NCI-H2107 (cell line): ENCODE data around the gene GOLGA6L7.
"Not testable (repeated sequence)": the region's sequence is repeated elsewhere in the genome, so short reads cannot be mapped to it uniquely, and the experiment has no call there.

Source experiments
- DNase-seq: peaks from one replicate; lab custom pipeline; 2025; lab: John Stamatoyannopoulos, UW

The GOLGA6L7 gene

DNA sequence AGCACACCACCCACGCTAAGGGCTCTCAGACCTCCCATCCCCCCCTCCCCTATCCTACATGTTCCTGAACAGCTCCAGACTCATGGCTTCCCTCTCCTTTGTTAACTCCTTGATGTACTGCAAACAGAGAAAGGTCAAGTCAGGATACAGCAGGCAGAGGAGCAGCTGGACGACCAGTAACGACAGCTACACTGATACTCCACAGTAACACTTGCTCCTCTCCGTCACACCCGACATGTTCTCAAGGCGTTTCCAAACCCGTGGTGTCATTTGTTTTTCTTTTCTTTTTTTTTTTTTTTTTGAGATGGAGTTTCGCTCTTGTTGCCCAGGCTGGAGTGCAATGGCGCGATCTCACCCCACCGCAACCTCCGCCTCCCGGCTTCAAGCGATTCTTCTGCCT lies 4.3 kb downstream of the GOLGA6L7 start:
- DNase-seq, result not testable (repeated sequence)

DNA sequence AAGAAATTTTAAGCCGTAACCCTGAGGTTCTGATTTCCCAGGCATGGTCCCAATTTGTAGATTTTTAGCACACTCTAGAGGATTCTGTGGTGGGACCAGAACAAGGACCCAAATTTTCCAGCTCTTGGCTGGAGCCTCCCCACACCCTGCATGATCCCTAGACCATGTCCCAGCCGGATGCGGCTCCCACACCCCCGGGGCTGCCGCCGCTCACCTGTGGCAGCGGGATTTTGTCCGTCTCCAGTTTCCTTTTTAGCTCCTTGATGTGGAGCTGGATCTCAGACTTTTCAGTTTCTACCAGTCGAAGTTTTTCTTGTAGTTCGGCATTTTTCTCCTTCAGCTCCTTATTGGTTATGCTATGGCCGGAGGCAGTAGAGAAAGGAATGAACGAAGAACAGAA lies 4.9 kb downstream of the GOLGA6L7 start:
- DNase-seq, result not testable (repeated sequence)

DNA sequence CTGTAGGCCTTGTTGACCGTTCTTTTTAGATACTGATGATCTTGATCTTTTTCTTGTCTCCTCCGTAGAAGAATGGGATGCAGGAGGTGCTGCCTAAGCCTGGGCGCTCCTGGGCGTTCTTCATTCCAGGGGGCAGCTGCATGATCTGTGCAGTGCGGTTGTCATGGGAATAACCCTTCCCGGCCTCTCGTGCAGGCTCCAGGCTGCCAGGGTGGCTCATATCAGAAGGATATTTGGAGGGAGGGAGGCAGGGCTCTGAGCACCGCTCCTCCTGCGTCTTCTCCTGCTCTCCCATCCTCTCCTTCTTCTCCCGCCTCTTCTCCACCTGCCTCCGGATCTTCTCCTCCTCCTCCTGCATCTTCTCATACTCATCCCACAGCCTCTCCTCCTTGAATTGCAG lies 6.2 kb downstream of the GOLGA6L7 start:
- not testable (repeated sequence) for DNase-seq

DNA sequence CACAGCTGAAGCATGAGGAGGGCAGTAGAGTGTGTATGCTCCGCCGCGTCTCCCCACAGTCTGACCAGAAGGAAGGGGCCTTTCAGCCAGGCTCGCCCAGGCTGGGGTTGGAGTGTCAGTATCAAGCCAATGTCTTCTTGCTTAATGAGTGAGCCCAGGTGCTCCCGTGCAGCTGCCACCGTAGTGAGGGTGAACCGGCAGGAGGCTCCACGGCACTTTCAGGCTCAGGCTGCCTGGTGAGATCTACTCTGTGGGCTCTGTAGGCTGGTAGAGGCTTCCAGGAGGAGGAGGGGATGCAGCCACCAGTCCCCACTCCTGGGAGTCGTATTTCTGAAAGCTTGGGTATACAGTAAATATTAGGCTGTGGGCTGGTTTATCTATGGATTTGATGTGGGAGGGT lies 8.2 kb downstream of the GOLGA6L7 start:
- not testable (repeated sequence) for DNase-seq

DNA sequence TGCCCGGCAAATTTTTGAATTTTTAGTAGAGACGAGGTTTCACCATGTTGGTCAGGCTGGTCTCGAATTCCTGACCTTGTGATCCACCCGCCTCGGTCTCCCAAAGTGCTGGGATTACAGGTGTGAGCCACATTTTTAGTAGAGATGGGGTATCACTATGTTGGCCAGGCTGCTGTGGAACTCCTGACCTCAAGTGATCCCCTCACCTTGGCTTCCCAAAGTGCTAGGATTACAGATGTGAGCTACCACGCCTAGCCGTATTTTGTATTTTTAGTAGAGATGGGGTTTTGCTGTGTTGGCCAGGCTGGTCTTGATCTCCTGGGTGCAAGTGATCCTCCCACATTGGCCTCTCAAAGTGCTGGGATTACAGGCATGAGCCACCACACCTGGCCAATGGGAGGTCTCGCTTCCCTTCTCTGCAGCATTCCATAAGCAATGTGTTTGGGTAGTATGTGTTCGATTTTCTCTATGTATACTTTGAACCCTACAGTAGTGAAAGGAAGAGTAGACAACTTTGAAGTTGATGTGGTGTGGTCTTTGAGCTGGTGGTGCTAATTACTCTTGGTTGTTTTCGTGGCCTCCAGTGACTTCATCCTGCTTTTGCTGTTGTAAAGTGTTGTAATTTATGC lies 13.4 kb downstream of the GOLGA6L7 start:
- not testable (repeated sequence) for DNase-seq

DNA sequence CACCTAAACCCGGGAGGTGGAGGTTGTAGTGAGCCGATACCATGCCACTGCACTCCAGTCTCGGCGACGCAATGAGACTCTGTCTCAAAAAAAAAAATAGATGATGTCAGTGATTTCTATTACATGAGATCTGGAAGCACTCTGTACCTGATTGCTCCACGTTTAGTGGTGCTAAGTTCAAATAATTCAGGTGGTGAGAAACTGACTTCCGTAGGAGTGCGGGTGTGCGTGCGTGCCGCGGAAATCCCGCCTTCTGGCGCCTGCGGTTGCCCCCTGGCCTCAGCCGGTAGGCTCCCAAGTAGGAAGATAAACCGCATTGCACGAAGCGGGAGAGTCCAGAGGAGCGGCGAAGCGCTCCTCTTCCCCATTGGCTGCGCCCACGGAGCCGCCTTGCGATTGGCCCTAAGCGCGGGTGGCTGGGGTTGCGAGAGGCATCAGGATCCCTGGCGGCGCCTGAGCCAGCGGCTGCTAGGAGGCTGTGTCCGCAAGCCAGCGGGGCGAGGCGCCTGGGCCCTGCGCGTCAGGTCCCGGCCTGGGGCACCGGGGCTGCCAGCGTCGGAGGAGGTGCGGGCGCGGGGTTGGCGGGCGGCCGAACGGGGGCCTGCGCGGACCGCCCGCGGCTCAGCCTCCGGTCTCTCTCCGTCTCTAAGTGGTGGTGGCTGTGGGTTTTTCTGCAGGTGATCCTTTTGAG lies 16.4 kb downstream of the GOLGA6L7 start:
- DNase-seq, result peak; percentile 42

DNA sequence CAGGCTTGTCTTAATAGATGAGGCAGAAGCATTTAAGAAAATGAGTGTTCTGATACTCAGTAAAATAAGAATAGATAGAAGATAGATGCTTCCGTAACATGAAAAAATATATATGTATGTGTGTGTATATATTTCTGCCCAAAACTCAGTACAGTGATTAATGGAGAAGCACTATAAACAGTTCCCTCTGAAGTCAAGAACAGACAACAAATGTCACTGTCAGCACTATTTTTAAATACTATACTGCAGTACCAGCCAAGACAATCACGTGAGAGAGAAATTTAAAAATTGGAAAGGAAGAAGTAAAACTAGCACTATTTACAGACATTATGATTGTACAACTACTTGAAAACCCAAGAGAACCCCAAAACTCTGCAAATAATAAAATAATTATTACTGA lies 27.0 kb downstream of the GOLGA6L7 start:
- DNase-seq, result not testable (repeated sequence)

- not testable (repeated sequence) for DNase-seq
These were observed 28.5 kb downstream of the GOLGA6L7 start for GRCh38 chr15:28819930-28820295.

GRCh38 chr15:28819019-28819929 lies 29.2 kb downstream of the GOLGA6L7 start:
- DNase-seq, result not testable (repeated sequence)

DNA sequence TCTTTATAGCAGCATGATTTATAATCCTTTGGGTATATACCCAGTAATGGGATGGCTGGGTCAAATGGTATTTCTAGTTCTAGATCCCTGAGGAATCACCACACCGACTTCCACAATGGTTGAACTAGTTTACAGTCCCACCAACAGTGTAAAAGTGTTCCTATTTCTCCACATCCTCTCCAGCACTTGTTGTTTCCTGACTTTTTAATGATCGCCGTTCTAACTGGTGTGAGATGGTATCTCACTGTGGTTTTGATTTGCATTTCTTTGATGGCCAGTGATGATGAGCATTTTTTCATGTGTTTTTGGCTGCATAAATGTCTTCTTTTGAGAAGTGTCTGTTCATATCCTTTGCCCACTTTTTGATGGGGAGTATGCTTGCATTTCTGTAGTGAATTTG lies 30.3 kb downstream of the GOLGA6L7 start:
- not testable (repeated sequence) for DNase-seq

GRCh38 chr15:28814059-28814458 lies 34.4 kb downstream of the GOLGA6L7 start:
- not testable (repeated sequence) for DNase-seq

DNA sequence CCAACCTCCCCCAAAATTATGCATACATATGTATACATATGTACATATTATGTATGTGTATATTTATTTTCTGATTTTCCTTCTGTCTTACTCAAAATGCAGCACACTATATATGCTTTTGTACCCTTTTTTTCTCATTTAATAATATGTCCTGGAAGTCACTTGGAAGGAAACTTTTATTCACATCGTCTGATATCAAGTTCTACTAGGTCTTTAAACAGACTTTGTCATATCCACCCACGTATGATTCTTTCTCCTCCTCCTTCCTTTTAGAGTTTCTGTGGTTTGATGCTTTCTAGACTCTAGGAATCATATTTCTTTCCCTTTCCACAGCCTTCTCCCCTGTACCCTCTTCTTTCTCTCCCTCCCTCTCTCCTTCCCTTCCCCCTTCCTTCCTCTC lies 35.1 kb downstream of the GOLGA6L7 start:
- not testable (repeated sequence) for DNase-seq

GRCh38 chr15:28811852-28812550 lies 36.4 kb downstream of the GOLGA6L7 start:
- not testable (repeated sequence) for DNase-seq

- not testable (repeated sequence) for DNase-seq
These were observed 38.0 kb downstream of the GOLGA6L7 start for GRCh38 chr15:28810444-28810843.

DNA sequence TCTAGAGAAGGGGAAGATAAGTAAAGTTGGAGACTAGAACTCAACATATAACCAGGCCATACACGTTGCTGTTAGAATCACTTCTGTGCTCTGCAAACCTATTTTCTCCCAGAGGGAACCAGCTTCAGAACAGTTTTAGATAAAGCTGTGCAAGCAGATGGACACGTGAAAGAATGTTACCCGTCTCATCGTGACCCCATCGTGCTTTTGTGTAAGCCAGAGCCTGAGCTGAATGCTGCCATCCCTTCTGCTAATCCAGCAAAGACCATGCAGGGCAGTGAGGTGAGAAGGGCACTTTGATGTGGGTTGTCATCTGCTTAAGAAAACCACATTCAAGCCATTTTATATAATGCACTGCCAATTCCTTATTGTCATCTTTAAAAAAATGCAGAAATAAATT lies 40.3 kb downstream of the GOLGA6L7 start:
- not testable (repeated sequence) for DNase-seq

- not testable (repeated sequence) for DNase-seq
These were observed 48.1 kb downstream of the GOLGA6L7 start for GRCh38 chr15:28800366-28800765.

- not testable (repeated sequence) for DNase-seq
These were observed 50.2 kb downstream of the GOLGA6L7 start for GRCh38 chr15:28798234-28798633.

- DNase-seq, result not testable (repeated sequence)
These were observed 54.2 kb downstream of the GOLGA6L7 start for GRCh38 chr15:28794231-28794630.
